Prostate gland (tissue), 2 donors: ENCODE data around the gene LTO1.

ENCODE experiments used
- CTCF ChIP-seq, 4 experiments: fragments of 200-600 bp in 2 of 4; fragments of 450-650 bp in 2 of 4; sonication (generic) in 2 of 4; IDR thresholded peaks; 1 replicate in 3 of 4; 2 replicates in 1 of 4; pipeline ENCODE4 v1.5.1; 2016 to 2019; ENCODE audit warnings: antibody characterized with exemption in 4 of 4, mild to moderate bottlenecking in 2 of 4, moderate library complexity in 2 of 4
- POLR2A ChIP-seq: fragments of 450-650 bp; IDR thresholded peaks from one replicate; pipeline ENCODE4 v1.6.1; 2016; ENCODE audit warnings: antibody characterized with exemption, mild to moderate bottlenecking

DNA sequence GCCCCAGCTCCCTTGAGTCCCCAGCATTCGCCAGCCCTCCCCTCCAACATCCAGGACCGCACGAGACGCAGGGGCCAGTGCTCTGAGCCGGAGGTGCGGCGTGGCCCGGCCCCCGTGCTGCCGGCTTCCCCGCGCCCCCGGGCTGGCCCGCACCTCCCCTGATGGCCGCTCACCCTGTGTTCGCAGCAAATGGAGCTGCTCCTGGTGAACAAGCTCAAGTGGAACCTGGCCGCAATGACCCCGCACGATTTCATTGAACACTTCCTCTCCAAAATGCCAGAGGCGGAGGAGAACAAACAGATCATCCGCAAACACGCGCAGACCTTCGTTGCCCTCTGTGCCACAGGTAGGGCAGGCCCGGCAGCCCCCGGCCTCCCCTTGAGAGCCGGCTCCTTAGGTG, 31.5 kb downstream of the LTO1 start:
- TF ChIP-seq CTCF (IDR thresholded peaks at IDR 0.05) (no peak), POLR2A (no peak)
